Measurements from ENCODE around the gene SH2D3A.

The SH2D3A gene

DNA sequence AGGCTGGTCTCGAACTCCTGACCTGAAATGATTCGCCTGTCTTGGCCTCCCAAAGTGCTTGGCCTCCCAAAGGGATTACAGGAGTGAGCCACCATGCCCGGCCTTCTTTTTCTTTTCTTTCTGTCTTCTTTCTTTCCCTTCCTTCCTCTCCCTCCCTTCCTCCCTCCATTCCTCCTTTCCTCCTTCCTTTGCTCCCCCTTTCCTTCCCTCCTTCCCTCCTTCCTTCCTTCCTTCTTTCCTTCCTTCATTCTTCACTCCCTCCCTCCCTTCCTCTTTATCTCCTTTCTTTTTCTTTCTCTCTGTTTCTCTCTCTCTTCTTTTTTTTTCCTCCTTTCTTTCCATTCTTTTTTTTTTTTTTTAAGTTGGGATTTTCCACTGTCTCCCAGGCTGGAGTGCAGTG lies 58.9 kb downstream of the SH2D3A start:
- no peak for DNase-seq (ENCODE audit: low spot score)

DNA sequence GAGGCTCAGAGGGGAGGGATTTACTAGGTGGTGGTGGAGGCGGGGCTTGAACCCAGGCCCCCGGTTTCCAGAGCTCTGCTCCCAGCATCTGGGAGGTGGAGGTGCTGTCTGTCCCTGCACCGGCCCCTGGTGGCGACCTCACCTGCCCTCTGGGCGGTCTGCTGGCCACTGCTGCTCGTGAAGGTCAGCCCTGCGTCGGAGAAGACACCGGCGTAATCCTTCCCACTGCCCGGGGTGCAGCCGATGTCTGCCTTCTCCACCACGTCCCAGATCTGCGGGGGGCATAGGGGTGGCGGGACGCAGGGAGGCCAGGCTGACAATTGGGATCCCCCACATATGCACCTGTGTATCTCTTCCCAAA lies 59.6 kb downstream of the SH2D3A start:
- DNase-seq (ENCODE audit: low spot score): no peak

- no peak for DNase-seq (ENCODE audit: low spot score)
These were observed 60.1 kb downstream of the SH2D3A start for GRCh38 chr19:6707011-6707657.

DNA sequence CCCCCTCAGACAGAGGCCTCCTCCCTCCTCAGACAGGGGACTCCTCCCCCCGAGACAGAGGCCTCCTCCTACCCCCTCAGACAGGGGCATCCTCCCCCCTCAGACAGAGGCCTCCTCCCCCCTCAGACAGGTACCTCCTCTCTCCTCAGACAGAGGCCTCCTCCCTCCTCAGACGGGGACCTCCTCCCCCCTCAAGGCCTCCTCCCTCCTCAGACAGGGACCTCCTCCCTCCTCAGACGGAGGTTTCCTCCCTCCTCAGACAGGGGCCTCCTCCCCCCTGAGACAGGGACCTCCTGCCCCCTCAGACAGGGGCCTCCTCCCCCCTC lies 60.6 kb downstream of the SH2D3A start:
- DNase-seq (ENCODE audit: low spot score): no peak

- no peak for DNase-seq (ENCODE audit: low spot score)
These were observed 61.2 kb downstream of the SH2D3A start for GRCh38 chr19:6705931-6706632.

Data from Ammon's horn (tissue), 1 donor.